Upper lobe of right lung (tissue), 1 donor: ENCODE results near the gene PDGFRB. TPM values are rescaled to one million over a fixed set of nuclear protein-coding genes. Genes with fewer than 3 reads are reported as not detected.

ENCODE experiments used
- ATAC-seq: fragments of 200-7000 bp; cut with Tn5 transposase; one replicate; pipeline ENCODE4 v1.9.1; 2020; ENCODE audit warnings: mild to moderate bottlenecking, moderate library complexity
- DNase-seq: peaks from one replicate; pipeline ENCODE4 v3.0.0-alpha.2; 2020
- H3K27ac ChIP-seq: fragments of 200-600 bp; one replicate; pipeline ENCODE4 v1.8.0; 2022
- H3K27me3 ChIP-seq: fragments of 200-600 bp; one replicate; pipeline ENCODE4 v1.8.0; 2022; ENCODE audit warnings: mild to moderate bottlenecking
- H3K36me3 ChIP-seq: fragments of 200-600 bp; one replicate; pipeline ENCODE4 v1.8.0; 2022
- H3K4me1 ChIP-seq: fragments of 200-600 bp; one replicate; pipeline ENCODE4 v1.8.0; 2022
- H3K4me3 ChIP-seq: fragments of 200-600 bp; one replicate; pipeline ENCODE4 v1.8.0; 2022; ENCODE audit warnings: mild to moderate bottlenecking
- H3K9me3 ChIP-seq: fragments of 200-600 bp; one replicate; pipeline ENCODE4 v1.8.0; 2022
- intact Hi-C: fragments of 100-400 bp; cut with DNase I; formaldehyde crosslinking; loops from one replicate; pipeline ENCODE4 v1.11.0; 2022
- total RNA-seq: library from RNA; stranded (reverse); fragmentation: NEBNext Ultra II Directional; extraction: Animal tissue kit (Norgen Biotek cat#: 25700); gene quantifications from one replicate; pipeline ENCODE4 v1.2.1, GENCODE V29; 2021
- TF ChIP-seq, protein P1 (sequence below): fragments of 200-600 bp; IDR thresholded peaks from one replicate; pipeline ENCODE4 v1.8.0; 2022; ENCODE audit warnings: antibody characterized with exemption
- donor health status: DM: no; HTN: yes; CAD: no; lungs with severe emphysema.

Gene PDGFRB
- total RNA-seq, 1 donor from 2014 or later = 120 TPM

DNA sequence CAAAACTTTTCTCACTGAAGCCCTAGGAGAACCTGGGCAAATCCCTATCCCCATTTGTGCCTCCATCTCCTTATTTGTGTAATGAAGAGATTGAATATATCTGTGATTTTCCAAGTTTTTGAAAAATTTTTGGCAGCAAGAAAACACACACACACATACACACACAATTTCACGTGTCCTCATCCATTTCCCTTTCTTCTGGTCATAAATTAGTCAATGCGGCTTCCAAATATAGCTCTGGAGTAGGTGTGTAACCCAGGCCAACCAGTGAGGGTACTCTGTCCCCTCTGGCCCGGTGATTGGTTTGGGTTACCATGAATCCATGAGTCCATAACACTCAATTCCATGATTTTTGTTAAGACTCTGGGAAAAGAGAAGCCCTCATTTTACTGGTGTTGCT lies 82.0 kb downstream of the PDGFRB start:
- no peaks in the 10 kb centered on the region for H3K27me3 ChIP-seq
- H3K9me3 ChIP-seq = no peaks in the 10 kb centered on the region
- no peaks in the 10 kb centered on the region for H3K4me1 ChIP-seq
- DNase-seq = no peak
- intact Hi-C loops = no loop called here
- H3K4me3 ChIP-seq = no peak overlapping the region
- no peak for ATAC-seq
- no peaks in the 10 kb centered on the region for H3K36me3 ChIP-seq
- TF ChIP-seq, protein P1, sequence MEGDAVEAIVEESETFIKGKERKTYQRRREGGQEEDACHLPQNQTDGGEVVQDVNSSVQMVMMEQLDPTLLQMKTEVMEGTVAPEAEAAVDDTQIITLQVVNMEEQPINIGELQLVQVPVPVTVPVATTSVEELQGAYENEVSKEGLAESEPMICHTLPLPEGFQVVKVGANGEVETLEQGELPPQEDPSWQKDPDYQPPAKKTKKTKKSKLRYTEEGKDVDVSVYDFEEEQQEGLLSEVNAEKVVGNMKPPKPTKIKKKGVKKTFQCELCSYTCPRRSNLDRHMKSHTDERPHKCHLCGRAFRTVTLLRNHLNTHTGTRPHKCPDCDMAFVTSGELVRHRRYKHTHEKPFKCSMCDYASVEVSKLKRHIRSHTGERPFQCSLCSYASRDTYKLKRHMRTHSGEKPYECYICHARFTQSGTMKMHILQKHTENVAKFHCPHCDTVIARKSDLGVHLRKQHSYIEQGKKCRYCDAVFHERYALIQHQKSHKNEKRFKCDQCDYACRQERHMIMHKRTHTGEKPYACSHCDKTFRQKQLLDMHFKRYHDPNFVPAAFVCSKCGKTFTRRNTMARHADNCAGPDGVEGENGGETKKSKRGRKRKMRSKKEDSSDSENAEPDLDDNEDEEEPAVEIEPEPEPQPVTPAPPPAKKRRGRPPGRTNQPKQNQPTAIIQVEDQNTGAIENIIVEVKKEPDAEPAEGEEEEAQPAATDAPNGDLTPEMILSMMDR = no peak
- H3K27ac ChIP-seq = no peak overlapping the region

DNA sequence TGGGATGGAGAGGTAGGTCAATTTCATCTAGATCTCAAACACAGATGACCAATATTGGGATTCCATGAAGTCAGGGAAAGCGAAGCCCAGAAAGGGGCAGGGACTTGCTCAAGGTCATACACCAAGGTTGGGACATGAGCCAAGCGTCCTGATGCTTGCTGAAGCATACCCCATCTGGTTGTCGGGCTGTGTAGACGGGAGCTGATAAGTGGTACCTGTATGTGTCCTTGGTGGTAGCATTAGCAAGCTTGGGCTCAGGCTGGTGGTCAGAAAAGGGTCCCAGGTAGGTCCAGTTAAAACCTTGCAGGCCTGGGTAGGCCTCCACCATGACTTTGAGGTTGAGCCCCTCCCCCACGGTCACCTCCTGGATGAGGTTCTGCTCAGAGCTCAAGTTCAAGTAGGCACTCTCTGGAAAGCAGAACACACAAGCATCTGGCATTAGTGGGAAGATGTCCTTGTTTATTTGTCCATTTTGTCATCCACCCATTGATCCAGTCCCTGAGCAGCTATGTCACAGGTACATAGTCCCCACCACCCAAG lies 82.5 kb downstream of the PDGFRB start:
- Histone ChIP-seq H3K27me3 (no peaks in the 10 kb centered on the region), H3K27ac (no peak overlapping the region), H3K4me3 (no peak overlapping the region), H3K4me1 (no peaks in the 10 kb centered on the region), H3K36me3 (no peaks in the 10 kb centered on the region), H3K9me3 (no peaks in the 10 kb centered on the region)
- no peak for ATAC-seq
- TF ChIP-seq, protein P1 = no peak
- intact Hi-C loops = no loop called here
- DNase-seq = peak; percentile 33

DNA sequence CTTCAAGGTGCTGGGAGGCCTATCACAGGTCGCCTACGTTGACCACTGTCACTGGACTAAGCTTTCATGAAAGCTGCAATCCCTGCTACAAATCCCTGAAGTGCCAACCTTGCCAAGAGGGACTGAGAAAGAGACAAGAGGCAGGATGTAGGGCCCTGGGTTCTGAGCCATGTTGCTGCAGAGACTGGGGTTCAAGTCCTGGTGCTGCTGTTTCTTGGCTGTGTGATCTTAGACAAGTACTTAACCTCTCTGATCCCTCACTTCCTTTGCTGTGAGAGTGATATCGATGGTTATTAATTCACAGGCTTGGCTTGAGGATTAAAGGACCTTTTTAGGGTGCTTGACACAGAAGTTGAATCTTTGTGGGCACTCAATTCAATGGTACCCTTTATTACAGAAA lies 84.8 kb downstream of the PDGFRB start:
- intact Hi-C loops = no loop called here
- no peaks in the 10 kb centered on the region for H3K36me3 ChIP-seq
- no peak for DNase-seq
- H3K27ac ChIP-seq = no peak overlapping the region
- no peaks in the 10 kb centered on the region for H3K27me3 ChIP-seq
- H3K9me3 ChIP-seq = no peaks in the 10 kb centered on the region
- TF ChIP-seq, protein P1 = no peak
- ATAC-seq = no peak
- H3K4me3 ChIP-seq = no peak overlapping the region
- peaks cover 4% of the 10 kb centered on the region for H3K4me1 ChIP-seq

DNA sequence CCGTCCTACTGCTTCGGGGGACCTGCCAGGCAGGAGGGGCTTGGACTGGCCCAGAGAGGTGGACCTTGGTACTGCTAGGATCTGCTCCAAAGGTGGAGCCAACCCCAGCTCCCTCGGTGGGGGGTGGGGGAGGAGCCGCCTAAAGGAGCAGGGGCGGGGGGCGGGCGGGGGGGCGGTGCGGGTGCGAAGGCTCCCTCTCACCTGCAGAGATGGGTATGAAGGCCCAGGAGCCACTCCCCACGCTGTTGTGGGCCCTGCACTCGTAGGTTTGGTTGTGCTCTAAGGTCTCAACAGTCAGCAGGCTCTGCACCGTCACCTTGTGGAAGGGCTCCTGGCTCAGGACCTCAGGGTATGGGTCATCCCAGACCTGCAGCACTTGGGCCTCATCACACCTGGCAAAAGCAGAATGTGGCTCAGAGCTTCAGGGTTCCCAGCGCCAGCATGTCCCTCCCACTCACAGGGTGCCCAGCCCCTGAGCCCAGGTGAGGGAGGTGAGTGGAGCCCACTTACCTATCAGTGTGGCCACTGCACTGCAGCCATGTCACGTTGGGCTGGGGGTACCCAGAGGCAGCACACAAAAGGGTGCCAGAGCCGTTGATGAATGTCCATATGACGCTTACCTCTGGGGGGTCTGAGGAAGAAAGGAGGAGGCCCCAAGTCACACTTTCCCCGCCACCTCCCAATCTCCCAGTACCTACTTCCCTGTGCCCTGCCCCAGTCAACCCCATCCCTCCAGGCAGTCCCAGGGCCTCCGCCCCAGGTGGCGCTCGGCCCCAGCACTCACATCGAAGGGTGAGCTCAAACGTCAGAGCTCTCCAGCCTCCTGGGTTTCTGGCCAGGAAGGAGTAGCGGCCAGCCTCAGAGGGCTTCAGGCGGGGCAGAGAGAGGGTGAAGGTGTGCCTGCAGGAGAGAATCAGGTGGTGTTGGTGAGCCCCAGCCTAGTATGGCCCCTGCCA lies 85.7 kb downstream of the PDGFRB start:
- intact Hi-C loops = no loop called here
- Histone ChIP-seq H3K27ac (no peak overlapping the region), H3K4me1 (peaks cover 4% of the 10 kb centered on the region), H3K36me3 (no peaks in the 10 kb centered on the region), H3K27me3 (no peaks in the 10 kb centered on the region), H3K9me3 (no peaks in the 10 kb centered on the region), H3K4me3 (no peak overlapping the region)
- TF ChIP-seq, protein P1 = no peak
- DNase-seq (peak; percentile 49), ATAC-seq (no peak)

- TF ChIP-seq, protein P1 = no peak
- Histone ChIP-seq H3K9me3 (no peaks in the 10 kb centered on the region), H3K4me1 (peaks cover 4% of the 10 kb centered on the region), H3K27me3 (no peaks in the 10 kb centered on the region), H3K4me3 (no peak overlapping the region), H3K36me3 (no peaks in the 10 kb centered on the region), H3K27ac (no peak overlapping the region)
- no peak for ATAC-seq
- intact Hi-C loops = no loop called here
- DNase-seq = peak; percentile 31
Measured at GRCh38 chr5:150068961-150069645, 86.5 kb downstream of the PDGFRB start.
